Measurements from ENCODE around the gene DNAJB1. TPM values are rescaled to one million over a fixed set of nuclear protein-coding genes. Genes with fewer than 3 reads are reported as not detected.

Gene DNAJB1
- total RNA-seq, 2 experiments from 2014 or later = 89.7 to 100 TPM

GRCh38 chr19:14528419-14529253, 10.4 kb upstream of the DNAJB1 start:
- POLR2A ChIA-PET = no interaction called here
- Mint-ChIP-seq H3K27ac (peak overlapping the region; percentile 95), H3K9me3 (no peaks in the 10 kb centered on the region), H3K4me1 (peaks cover 46% of the 10 kb centered on the region), H3K4me3 (peak overlapping the region; percentile 81), H3K27me3 (no peaks in the 10 kb centered on the region), H3K36me3 (ENCODE audit: low read depth) (peaks cover 16% of the 10 kb centered on the region)
- no peak for DNase-seq
- CTCF ChIA-PET = interaction anchor here (1.2 kb wide), 1 partner anchor 11 kb away, joined by 4 read pairs; the partner anchor contains the start of gene DNAJB1

- Mint-ChIP-seq H3K27ac (peak overlapping the region; percentile 11), H3K4me1 (peaks cover 58% of the 10 kb centered on the region), H3K4me3 (no peak overlapping the region), H3K36me3 (ENCODE audit: low read depth) (peaks cover 6% of the 10 kb centered on the region), H3K27me3 (no peaks in the 10 kb centered on the region), H3K9me3 (no peaks in the 10 kb centered on the region)
- ChIA-PET CTCF (interaction anchor here (0.9 kb wide), 1 partner anchor 12 kb away, joined by 3 read pairs; no protein-coding TSS in a partner anchor), POLR2A (interaction anchor here (1.2 kb wide), 1 partner anchor 9 kb away, joined by 5 read pairs; no protein-coding TSS in a partner anchor)
- DNase-seq = no peak
Measured at GRCh38 chr19:14526423-14526822, 8.2 kb upstream of the DNAJB1 start.

- H3K27ac Mint-ChIP-seq = no peak overlapping the region
- H3K27me3 Mint-ChIP-seq = no peaks in the 10 kb centered on the region
- H3K4me1 Mint-ChIP-seq = peaks cover 55% of the 10 kb centered on the region
- H3K4me3 Mint-ChIP-seq = no peak overlapping the region
- H3K9me3 Mint-ChIP-seq = no peaks in the 10 kb centered on the region
- peaks cover 6% of the 10 kb centered on the region for H3K36me3 Mint-ChIP-seq (ENCODE audit: low read depth)
- ChIA-PET POLR2A (interaction anchor here (1.2 kb wide), 1 partner anchor 8 kb away, joined by 5 read pairs; no protein-coding TSS in a partner anchor), CTCF (interaction anchor here (0.9 kb wide), 1 partner anchor 12 kb away, joined by 3 read pairs; no protein-coding TSS in a partner anchor)
- DNase-seq = no peak
Measured at GRCh38 chr19:14525729-14526128, 7.5 kb upstream of the DNAJB1 start.

- POLR2A ChIA-PET = interaction anchor here (0.6 kb wide), 1 partner anchor 36 kb away, joined by 3 read pairs; no protein-coding TSS in a partner anchor
- Mint-ChIP-seq H3K36me3 (ENCODE audit: low read depth) (peaks cover 25% of the 10 kb centered on the region), H3K4me1 (peaks cover 63% of the 10 kb centered on the region), H3K27ac (peak overlapping the region; percentile 98), H3K4me3 (no peak overlapping the region), H3K9me3 (no peaks in the 10 kb centered on the region), H3K27me3 (no peaks in the 10 kb centered on the region)
- CTCF ChIA-PET = interaction anchor here (2.7 kb wide), 1 partner anchor 384 kb away, joined by 6 read pairs; the partner anchor contains the start of gene ASF1B
- no peak for DNase-seq
Measured at GRCh38 chr19:14520543-14520942, 2.3 kb upstream of the DNAJB1 start.

- H3K9me3 Mint-ChIP-seq = no peaks in the 10 kb centered on the region
- peaks cover 69% of the 10 kb centered on the region for H3K4me1 Mint-ChIP-seq
- H3K4me3 Mint-ChIP-seq = peak overlapping the region; percentile 94
- H3K36me3 Mint-ChIP-seq (ENCODE audit: low read depth) = peaks cover 31% of the 10 kb centered on the region
- ChIA-PET CTCF (no interaction called here), POLR2A (interaction anchor here (0.6 kb wide), 1 partner anchor 35 kb away, joined by 3 read pairs; no protein-coding TSS in a partner anchor)
- H3K27me3 Mint-ChIP-seq = no peaks in the 10 kb centered on the region
- peak overlapping the region; percentile 98 for H3K27ac Mint-ChIP-seq
- DNase-seq = no peak
Measured at GRCh38 chr19:14519860-14520407, 1.7 kb upstream of the DNAJB1 start.

GRCh38 chr19:14519245-14519859, 1.2 kb upstream of the DNAJB1 start:
- Mint-ChIP-seq H3K4me1 (peaks cover 75% of the 10 kb centered on the region), H3K9me3 (no peaks in the 10 kb centered on the region), H3K36me3 (ENCODE audit: low read depth) (peaks cover 36% of the 10 kb centered on the region), H3K27ac (peak overlapping the region; percentile 98), H3K4me3 (peak overlapping the region; percentile 94), H3K27me3 (no peaks in the 10 kb centered on the region)
- DNase-seq = no peak
- ChIA-PET POLR2A (no interaction called here), CTCF (interaction anchor here (0.6 to 2.0 kb wide), 3 partner anchors 12 to 52 kb away, joined by 3 to 7 read pairs (median 5); partner anchors contain the start of gene NDUFB7)

- POLR2A ChIA-PET = interaction anchor here (0.5 to 1.5 kb wide), 3 partner anchors 8 to 100 kb away, joined by 3 to 6 read pairs (median 5); no protein-coding TSS in a partner anchor
- no peak for DNase-seq
- Mint-ChIP-seq H3K27me3 (no peaks in the 10 kb centered on the region), H3K27ac (peak overlapping the region; percentile 93), H3K9me3 (no peaks in the 10 kb centered on the region), H3K4me3 (peak overlapping the region; percentile 94), H3K36me3 (ENCODE audit: low read depth) (peaks cover 35% of the 10 kb centered on the region), H3K4me1 (peaks cover 63% of the 10 kb centered on the region)
- CTCF ChIA-PET = interaction anchor here (0.9 to 2.0 kb wide), 7 partner anchors 10 to 159 kb away, joined by 3 to 7 read pairs (median 4); partner anchors contain the start of gene NDUFB7
Measured at GRCh38 chr19:14517446-14517839, 754 bp downstream of the DNAJB1 start.

- ChIA-PET CTCF (interaction anchor here (0.9 to 1.7 kb wide), 5 partner anchors 10 to 158 kb away, joined by 3 to 7 read pairs (median 4); no protein-coding TSS in a partner anchor), POLR2A (interaction anchor here (0.5 to 1.5 kb wide), 3 partner anchors 9 to 99 kb away, joined by 3 to 6 read pairs (median 5); no protein-coding TSS in a partner anchor)
- DNase-seq = no peak
- Mint-ChIP-seq H3K36me3 (ENCODE audit: low read depth) (peaks cover 35% of the 10 kb centered on the region), H3K9me3 (no peaks in the 10 kb centered on the region), H3K27me3 (no peaks in the 10 kb centered on the region), H3K27ac (peak overlapping the region; percentile 93), H3K4me3 (peak overlapping the region; percentile 94), H3K4me1 (peaks cover 60% of the 10 kb centered on the region)
Measured at GRCh38 chr19:14516746-14517438, 1.3 kb downstream of the DNAJB1 start.

- Mint-ChIP-seq H3K4me3 (peak overlapping the region; percentile 94), H3K4me1 (peaks cover 57% of the 10 kb centered on the region), H3K36me3 (ENCODE audit: low read depth) (peaks cover 35% of the 10 kb centered on the region), H3K9me3 (no peaks in the 10 kb centered on the region), H3K27ac (peak overlapping the region; percentile 93), H3K27me3 (no peaks in the 10 kb centered on the region)
- ChIA-PET POLR2A (no interaction called here), CTCF (interaction anchor here (1.7 kb wide), 1 partner anchor 9 kb away, joined by 7 read pairs; no protein-coding TSS in a partner anchor)
- no peak for DNase-seq
Measured at GRCh38 chr19:14516048-14516534, 2.1 kb downstream of the DNAJB1 start.

GRCh38 chr19:14515501-14516047, 2.6 kb downstream of the DNAJB1 start:
- POLR2A ChIA-PET = no interaction called here
- Mint-ChIP-seq H3K4me3 (peak overlapping the region; percentile 94), H3K27me3 (no peaks in the 10 kb centered on the region), H3K27ac (peak overlapping the region; percentile 7), H3K36me3 (ENCODE audit: low read depth) (peaks cover 35% of the 10 kb centered on the region), H3K4me1 (peaks cover 62% of the 10 kb centered on the region), H3K9me3 (no peaks in the 10 kb centered on the region)
- CTCF ChIA-PET = interaction anchor here (1.7 kb wide), 1 partner anchor 9 kb away, joined by 7 read pairs; no protein-coding TSS in a partner anchor
- DNase-seq = no peak

GRCh38 chr19:14514215-14514863, 3.9 kb downstream of the DNAJB1 start:
- POLR2A ChIA-PET = no interaction called here
- Mint-ChIP-seq H3K9me3 (no peaks in the 10 kb centered on the region), H3K27me3 (no peaks in the 10 kb centered on the region), H3K27ac (peak overlapping the region; percentile 46), H3K4me3 (peak overlapping the region; percentile 19), H3K36me3 (ENCODE audit: low read depth) (peaks cover 33% of the 10 kb centered on the region), H3K4me1 (peaks cover 59% of the 10 kb centered on the region)
- DNase-seq = no peak
- CTCF ChIA-PET = interaction anchor here (1.3 kb wide), 1 partner anchor 12 kb away, joined by 3 read pairs; no protein-coding TSS in a partner anchor
